NCI-H524 (cell line): Measurements from ENCODE around the gene VBP1.
"Not testable (repeated sequence)": the region's sequence is repeated elsewhere in the genome, so short reads cannot be mapped to it uniquely, and the experiment has no call there.

Experiments used
- DNase-seq, 2 experiments: peaks; one replicate each; lab custom pipeline; 2025; lab: John Stamatoyannopoulos, UW

VBP1 gene

GRCh38 chrX:155263854-155264628 is 47.8 kb downstream of the VBP1 start, which contains the start of gene RAB39B:
Gene RAB39B (minus strand): TSS chrX:155264491. CDS start chrX:155264288, 203 bp downstream.
- peak; percentile 51 to 77 for DNase-seq

- DNase-seq = no peak
Observed at GRCh38 chrX:155266439-155266838, 50.2 kb downstream of the VBP1 start.

GRCh38 chrX:155267995-155268394 is 51.7 kb downstream of the VBP1 start:
- DNase-seq = not testable (repeated sequence)

GRCh38 chrX:155270969-155271368 is 54.7 kb downstream of the VBP1 start:
- DNase-seq = no peak

- DNase-seq = no peak
Observed at GRCh38 chrX:155279873-155280272, 63.6 kb downstream of the VBP1 start.
